GM12878 (cell line): Measurements from ENCODE around the gene ATP6V0A1.

Experiments used
- CREB1 ChIP-seq: IDR thresholded peaks from 2 replicates; pipeline ENCODE4 v1.6.1; 2012; ENCODE audit warnings: low read depth, mild to moderate bottlenecking, inconsistent platforms
- CTCF ChIP-seq, 3 experiments: IDR thresholded peaks in 2 of 3; conservative IDR thresholded peaks in 1 of 3; 2 replicates each; pipeline ENCODE4 v1.5.1; 2011; ENCODE audit warnings: low read depth in 3 of 3, low read length in 3 of 3, mild to moderate bottlenecking in 3 of 3, control low read depth in 2 of 3, moderate library complexity in 2 of 3, inconsistent platforms in 1 of 3, mixed read lengths in 1 of 3; ENCODE audit not compliant: control insufficient read depth in 2 of 3, insufficient read depth in 1 of 3; ENCODE audit errors: extremely low read depth in 1 of 3
- EZH2 ChIP-seq: IDR thresholded peaks from 2 replicates; pipeline ENCODE4 v1.6.1; 2012; ENCODE audit warnings: low read depth, mild to moderate bottlenecking, control low read depth, inconsistent platforms, low read length, borderline replicate concordance; ENCODE audit not compliant: control insufficient read depth
- FOXM1 ChIP-seq: IDR thresholded peaks from 2 replicates; pipeline ENCODE4 v1.6.1; 2012; ENCODE audit warnings: low read depth, mild to moderate bottlenecking, inconsistent platforms, low read length, moderate library complexity
- HDAC2 ChIP-seq: fragments of 200-600 bp; sonication (generic); IDR thresholded peaks from 2 replicates; pipeline ENCODE4 v1.6.1; 2017
- POLR2AphosphoS5 ChIP-seq: IDR thresholded peaks from 2 replicates; pipeline ENCODE4 v1.6.1; 2011; ENCODE audit warnings: mild to moderate bottlenecking, low read length, inconsistent platforms
- REST ChIP-seq: IDR thresholded peaks from 2 replicates; pipeline ENCODE4 v1.6.1; 2012; ENCODE audit warnings: mild to moderate bottlenecking, low read depth, low read length
- SIN3A ChIP-seq: IDR thresholded peaks from 2 replicates; pipeline ENCODE4 v1.6.1; 2012; ENCODE audit warnings: low read depth, low read length, improper control_type of control experiment
- SRF ChIP-seq, 2 experiments: IDR thresholded peaks; 2 replicates each; pipeline ENCODE4 v1.6.1; 2011; ENCODE audit warnings: low read depth in 2 of 2, low read length in 2 of 2, mild to moderate bottlenecking in 1 of 2, moderate library complexity in 1 of 2
- ZZZ3 ChIP-seq: IDR thresholded peaks from 2 replicates; pipeline ENCODE4 v1.6.1; 2011; ENCODE audit warnings: low read depth; ENCODE audit not compliant: control insufficient read depth, insufficient read length

- no peak for TF ChIP-seq SRF (IDR thresholded peaks at IDR 0.05; ENCODE audit: low read depth in 2 of 2, low read length in 2 of 2)
- TF ChIP-seq CTCF (IDR thresholded peaks at IDR 0.05 in 2 of 3, conservative IDR thresholded peaks at IDR 0.05 in 1 of 3; ENCODE audit: control insufficient read depth in 2 of 3, extremely low read depth in 1 of 3, insufficient read depth in 1 of 3, low read depth in 3 of 3, low read length in 3 of 3) = no peak
- TF ChIP-seq REST = no peak
- TF ChIP-seq ZZZ3 = no peak
- TF ChIP-seq HDAC2 = no peak
- TF ChIP-seq EZH2 = no peak
- no peak for TF ChIP-seq SIN3A
- no peak for TF ChIP-seq FOXM1
- TF ChIP-seq POLR2AphosphoS5 = no peak
- no peak for TF ChIP-seq CREB1
Measured at GRCh38 chr17:42521666-42522262, 63.1 kb downstream of the ATP6V0A1 start.
